Keratinocyte (primary cell): ENCODE results near the gene CACNA1B.

Source experiments
- CTCF ChIP-seq, 3 experiments: IDR thresholded peaks in 1 of 3; conservative IDR thresholded peaks in 1 of 3; optimal IDR thresholded peaks in 1 of 3; 2 replicates in 2 of 3; 3 replicates in 1 of 3; pipeline versions ENCODE3 to v1.5.1; 2011; ENCODE audit warnings: low read length in 3 of 3, mild to moderate bottlenecking in 3 of 3, moderate library complexity in 2 of 3, control low read depth in 1 of 3, inconsistent platforms in 1 of 3; ENCODE audit not compliant: insufficient read depth in 2 of 3; ENCODE audit errors: extremely low read depth in 1 of 3
- EZH2 ChIP-seq: IDR thresholded peaks from one replicate; pipeline ENCODE4 v1.6.1; 2012; ENCODE audit warnings: inconsistent platforms, mild to moderate bottlenecking, low read length, moderate library complexity

DNA sequence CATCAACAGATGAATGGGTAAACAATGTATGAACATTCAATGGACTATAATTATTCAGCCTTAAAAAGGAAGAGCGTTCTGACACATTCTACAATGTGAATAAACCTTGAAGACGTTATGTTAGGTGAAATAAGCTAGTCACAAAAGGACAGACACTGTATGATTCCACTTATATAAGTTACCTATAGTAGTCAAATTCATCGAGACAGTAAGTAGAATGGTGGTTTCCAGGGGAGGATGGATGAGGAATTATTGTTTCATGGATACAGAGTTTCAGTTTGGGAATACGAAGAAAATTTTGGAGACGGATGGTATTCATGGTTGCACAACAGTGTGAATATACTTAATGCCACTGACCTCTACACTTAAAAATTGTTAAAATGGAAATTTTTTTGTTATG lies 216.4 kb downstream of the CACNA1B start:
- no peak for TF ChIP-seq CTCF (optimal IDR thresholded peaks at IDR 0.05 in 1 of 3, IDR thresholded peaks at IDR 0.05 in 1 of 3, conservative IDR thresholded peaks at IDR 0.05 in 1 of 3; ENCODE audit: extremely low read depth in 1 of 3, insufficient read depth in 2 of 3, low read length in 3 of 3)
- TF ChIP-seq EZH2: no peak
